Amniotic epithelial cell (primary cell): ENCODE measurements around the gene BAZ2B.

Experiments used
- DNase-seq: peaks from one replicate; pipeline ENCODE4 v3.0.0-alpha.2; 2010; ENCODE audit warnings: low read depth

The BAZ2B gene

DNA sequence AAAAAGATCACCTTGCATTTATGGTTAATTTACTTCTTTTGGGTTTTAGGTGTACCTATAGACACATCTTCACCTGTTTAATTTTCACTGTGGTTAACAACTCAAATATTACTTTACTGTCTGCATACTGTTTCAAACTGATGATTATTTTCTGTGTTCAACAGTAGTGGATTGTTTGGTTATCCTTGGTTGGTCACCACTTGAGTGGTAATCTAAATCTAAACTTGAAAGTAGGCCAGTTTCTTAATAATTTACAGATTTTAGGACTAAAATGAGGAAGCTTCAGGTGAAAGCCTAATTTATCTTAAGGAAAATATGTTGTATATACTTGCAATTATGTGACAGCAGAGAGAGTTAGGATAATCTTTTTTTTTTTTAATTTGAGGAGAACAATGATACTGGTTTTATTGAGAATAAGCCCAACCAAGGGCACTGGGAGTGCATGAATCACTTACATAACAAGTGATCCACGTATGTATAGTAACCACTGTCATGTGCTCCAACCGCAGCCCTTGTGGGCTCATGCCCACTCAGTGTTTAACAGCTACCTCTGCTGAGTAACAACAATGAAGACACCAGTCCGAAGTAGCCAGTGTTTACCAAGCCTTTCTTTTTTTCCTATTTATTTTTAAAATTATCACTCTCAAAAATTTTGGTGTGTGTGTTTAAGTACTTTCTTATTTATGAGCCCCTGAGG lies 298.8 kb downstream of the BAZ2B start:
- no peak for DNase-seq

DNA sequence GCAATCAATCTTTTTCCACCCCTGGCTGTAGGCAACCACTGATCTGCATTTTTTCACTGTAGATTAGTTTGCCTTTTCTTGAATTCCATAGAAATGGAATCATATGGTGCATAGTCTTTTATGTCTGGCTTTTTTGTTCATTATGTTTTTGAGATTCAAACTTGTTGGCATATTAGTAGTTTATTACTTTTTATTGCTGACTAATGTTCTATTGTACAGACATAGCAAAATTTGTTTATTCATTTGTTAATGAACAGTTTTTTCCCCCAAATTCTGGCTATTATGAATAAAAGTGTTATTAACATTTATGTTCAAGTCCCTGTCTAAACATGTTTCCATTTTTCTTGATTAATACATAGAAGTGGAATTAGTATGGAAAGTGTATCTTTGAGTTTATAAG lies 308.4 kb downstream of the BAZ2B start:
- no peak for DNase-seq

DNA sequence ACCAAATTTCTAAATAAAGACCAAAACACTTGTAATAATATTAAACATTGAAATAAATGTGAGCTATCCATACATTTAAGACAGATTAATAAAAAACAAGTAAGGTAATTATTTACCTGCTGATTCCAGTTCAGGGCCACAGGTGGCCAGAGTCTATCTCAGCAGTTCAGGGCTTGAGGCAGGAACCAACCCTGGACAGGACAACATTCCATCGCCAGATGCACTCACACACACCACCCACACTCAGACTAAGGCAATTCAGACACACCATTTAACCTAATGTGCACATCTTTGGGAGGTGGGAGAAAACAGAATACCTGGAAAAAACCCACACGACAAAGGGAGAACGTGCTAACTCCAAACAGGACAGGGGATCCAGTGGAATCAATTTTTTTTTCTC lies 315.8 kb downstream of the BAZ2B start:
- no peak for DNase-seq

DNA sequence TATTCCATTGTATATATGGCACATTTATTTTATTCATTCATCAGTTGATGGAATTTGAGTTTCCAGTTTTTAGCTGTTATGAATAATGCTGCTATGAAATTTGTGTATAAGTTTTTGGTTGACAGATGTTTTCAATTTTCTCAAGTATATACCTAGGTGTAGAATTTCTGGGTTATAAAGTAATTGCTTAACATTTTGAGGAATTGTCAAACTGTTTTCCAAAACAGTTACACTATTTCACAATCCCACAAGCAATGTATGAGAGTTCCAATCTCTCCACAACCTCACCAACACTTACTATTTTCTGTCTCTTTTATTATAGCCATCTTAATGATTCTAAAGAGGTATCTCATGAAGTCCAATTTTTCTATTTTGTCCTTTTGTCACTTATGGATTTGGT lies 317.4 kb downstream of the BAZ2B start:
- no peak for DNase-seq

DNA sequence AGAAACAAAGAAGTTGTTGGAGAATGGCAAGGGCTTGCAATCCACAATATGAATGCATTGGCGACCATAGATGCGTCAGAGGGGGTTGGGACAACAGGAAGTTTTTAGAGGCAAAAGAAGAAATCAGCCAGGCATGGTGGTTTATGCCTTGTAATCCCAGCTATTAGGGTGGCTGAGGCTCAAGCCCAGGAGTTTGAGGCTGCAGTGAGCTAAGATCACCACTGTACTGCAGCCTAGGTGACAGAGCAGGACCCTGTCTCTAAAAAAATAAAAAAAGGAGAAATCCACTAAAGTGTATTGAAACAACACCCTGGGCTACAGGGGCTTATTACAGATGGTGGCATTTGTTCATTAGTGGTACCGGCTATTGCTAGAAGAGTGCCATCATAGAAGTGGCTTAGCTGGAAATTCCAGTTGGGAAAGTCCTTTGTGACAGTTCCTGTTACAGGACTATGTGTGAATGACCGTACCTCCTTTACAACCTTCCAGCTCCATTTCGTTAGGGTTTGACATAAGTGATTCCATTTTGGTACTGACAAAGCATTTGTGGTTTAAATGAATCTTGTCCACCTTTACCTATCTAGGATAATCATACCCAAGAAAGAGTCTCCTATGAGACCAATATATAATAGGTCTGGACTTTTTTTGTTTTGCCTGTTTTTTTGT lies 319.2 kb downstream of the BAZ2B start:
- DNase-seq = no peak

DNA sequence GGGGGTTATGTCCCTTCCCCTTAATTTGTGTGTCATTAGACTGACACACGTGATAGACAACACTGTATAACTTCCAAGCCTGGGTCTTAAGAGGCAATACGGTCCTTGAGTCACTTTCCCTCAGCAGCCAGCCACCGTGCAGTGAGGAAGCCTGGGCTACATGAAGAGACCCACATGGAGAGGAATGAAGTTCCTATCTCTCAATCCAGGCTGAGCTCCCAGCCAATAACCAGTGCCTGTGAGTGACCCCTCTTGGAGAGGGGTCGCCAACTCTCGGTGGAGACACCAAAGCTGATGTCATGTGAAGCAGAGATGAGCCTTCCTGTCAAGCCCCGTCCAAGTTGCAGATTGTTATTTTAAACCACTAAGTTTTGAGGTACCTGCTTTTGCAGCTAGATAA lies 324.2 kb downstream of the BAZ2B start:
- DNase-seq = no peak

DNA sequence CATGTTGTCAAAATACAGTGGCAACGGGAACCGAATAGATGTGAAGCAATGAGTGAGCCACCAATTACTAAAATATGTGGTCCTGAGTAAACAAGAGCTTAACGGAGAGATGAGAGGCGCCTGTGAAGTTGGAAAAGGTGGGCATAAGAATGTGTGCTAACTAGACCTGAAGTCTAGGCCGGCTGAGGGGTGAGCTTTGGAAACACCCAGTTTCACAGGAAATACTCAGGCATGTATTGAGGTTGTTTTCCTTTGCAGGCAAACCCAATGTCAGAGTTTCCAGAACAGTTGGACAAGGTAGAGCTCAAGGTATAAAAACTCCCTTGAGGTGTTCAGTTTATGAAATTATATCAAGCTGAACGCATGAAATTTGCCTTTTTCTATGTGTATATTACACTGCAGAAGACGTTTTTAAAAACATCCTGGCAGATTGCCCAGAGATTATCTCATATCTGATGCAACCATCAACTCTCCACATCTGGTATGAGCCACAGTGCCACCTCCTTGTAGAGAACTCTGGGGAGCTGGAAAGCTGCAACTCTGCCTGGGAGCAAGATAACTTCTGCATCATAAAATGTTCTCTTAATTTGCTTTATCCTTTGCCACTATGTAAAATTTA lies 325.9 kb downstream of the BAZ2B start:
- DNase-seq = peak; percentile 85

DNA sequence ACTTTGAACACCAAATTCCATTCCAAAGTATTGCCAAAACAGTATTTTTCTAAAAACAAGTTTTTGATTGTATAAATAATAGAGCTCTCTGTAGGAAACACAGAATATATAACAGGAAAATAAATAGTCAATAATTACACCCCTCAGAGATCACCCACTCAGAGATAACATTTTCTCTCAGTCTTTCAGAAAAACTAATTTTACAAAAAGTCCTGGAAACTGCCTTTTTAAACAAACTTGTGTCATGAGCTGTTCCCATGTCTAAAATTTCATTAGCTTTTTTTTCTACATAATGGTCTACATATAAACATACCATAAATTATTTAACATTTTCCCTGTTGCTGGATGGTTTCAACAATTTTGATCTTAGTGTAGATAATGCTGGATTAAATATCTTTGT lies 328.6 kb downstream of the BAZ2B start:
- no peak for DNase-seq

DNA sequence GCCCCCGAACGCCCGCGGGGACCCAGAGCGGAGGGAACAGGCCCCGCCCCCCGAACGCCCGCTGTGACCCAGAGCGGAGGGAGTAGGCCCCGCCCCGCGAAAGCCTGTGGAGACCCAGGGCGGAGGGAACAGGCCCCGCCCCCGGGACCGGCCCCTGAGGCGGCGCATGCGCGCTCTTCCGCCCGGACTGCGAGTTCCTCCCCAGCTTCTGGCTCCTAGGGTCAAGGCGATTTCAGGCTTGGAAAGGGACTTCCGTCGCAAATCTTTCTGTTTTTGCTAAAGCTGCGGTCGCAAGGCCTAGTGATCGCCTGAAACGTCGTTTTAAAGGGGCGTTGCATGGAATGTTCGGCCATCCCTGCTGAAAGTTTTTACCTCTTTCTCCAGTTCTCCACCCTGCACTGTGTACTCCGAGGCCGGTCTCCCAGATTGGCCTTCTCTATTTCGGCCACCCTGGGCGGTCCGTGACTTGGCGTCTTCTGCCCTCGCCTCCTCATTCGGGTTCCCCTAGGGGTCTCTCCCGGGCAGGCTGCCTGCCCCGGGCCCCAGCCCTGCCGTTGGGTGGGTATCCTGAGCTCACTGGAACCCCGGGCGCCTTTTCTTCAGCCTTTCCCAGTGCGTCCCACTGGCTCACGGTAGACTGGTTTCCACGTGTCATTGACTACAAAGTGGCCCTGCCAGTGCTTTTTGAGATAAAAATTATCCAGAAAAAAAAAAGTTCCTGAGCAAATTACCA lies 329.5 kb downstream of the BAZ2B start:
- DNase-seq = peak; percentile 83

DNA sequence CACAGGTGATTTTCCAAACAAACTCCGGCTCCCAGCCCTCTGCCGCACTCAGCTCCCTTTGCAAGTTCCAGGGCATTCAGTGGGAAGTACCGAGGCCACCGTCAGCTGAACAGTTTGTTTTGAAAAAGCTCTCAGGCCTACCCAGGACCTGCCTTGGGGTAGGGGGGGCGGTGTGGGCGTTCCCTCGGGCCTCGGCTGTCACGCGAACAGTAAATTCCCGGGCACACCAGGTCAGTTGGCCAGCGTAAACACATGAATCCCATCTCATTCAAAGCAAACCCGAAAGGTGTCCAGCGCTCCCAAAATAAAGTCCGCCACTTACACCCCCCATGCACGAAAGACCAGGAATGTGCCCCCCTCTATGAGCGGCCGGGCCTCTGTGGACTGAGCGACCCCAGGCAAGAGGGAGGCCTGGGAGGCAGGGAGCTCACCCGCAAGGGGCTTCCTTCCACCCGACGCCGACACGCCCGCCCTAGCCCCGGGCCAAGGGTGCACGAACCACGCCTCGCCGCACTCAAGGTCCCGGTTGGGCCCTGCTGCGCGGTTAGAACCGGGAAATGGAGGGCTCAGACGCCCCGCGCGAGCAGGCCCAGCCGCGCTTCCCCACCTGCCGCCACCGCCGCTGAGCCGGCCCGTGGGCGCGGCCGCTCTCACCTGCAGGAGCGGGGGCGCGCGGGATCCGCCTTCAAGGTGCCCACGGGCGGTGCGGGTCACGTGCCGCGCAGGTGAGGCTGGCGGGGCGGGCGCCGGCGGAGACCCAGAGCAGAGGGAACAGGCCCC lies 330.2 kb downstream of the BAZ2B start, which contains the start of gene WDSUB1:
TSS of gene WDSUB1 (minus strand) at position 775 of the 780 bp plus-strand sequence. CDS start 3,634 bp downstream, outside the sequence.
- peak; percentile 44 for DNase-seq

DNA sequence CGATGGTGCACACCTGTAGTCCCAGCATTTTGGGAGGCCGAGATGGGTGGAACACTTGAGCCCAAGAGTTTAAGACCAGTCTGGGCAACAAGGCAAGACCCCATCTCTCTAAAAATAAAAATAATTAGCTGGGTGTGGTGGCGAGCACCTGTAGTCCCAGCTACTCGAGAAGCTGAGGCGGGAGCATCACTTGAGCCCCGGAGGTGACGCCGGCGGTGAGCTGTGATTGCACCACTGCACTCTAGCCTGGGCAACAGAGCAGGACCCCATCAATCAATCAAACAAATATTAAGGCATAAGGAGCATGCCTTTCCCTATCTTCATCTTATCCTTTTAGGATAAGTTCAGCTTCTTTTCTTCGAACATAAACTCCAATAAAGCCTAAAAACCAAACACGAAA lies 330.9 kb downstream of the BAZ2B start:
- DNase-seq = no peak

DNA sequence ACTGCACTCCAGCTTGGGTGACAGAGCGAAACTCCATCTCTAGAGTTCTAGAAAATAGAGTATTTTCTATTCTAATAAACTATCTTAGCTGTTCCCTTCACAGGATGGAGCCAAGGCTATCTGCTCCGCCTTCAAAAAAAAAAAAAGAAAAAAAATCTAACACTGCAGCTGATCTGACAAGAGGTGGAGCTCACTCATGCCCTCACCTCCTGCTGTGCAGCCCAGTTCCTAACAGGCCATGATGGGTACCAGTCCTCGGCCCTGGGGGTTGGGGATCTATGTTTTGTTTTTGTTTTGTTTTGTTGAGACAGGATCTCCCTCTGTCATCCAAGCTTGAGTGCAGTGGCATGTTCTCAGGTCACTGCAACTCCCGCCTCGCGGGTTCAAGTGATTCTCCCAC lies 332.8 kb downstream of the BAZ2B start:
- DNase-seq = no peak

DNA sequence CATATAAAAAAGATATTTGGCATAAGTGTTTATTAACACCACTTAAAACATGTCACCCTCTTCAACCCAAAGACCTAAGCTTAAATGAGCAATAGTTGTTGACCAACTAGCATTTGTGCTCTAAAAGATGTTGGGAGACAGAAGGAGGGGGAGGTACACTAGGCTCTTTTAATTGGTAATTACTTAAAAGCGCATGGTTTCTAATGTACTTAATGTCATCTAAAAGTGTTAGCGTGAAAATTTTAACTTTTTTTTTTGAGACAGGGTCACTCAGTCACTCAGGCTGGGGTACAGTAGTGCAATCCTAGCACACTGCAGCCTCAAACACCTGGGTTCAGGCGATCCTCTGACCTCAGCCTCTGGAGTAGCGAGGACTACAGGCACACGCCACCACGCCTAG lies 335.3 kb downstream of the BAZ2B start:
- DNase-seq = no peak

DNA sequence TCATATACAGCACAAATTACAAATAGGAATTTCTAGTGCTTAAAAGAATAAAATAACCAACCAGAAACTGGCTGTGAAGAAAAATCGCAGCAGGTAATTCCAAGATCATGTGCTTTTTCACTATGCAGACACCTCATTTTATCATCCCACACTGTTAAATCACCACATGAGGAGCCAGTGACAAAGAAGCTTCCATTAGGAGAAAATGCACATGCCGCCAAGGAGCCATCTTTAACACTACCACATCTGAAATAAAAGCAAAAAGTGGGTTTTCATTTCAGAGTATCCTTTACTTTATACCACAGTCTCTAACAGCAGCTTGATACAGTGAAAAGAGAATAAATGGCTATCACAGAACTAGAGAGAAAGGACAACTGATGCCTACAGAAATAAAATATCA lies 336.6 kb downstream of the BAZ2B start:
- DNase-seq = no peak

DNA sequence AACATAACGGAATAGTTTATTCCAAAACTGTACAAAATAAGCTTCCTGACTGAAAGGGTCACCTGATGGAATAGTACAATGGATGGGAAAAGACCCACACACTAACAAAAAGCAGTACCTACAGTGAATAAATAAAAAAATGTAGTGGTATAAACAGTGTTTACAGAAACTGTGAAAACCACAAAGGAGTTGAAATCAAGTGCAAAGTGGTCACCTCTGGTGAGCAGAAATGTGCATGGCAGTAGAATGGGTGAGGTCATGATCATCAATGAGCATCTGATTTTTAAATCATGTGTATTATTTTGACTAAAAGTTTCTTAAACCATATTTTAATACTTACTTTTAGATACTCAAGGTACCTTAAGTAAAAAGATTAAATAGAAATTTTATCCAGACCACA lies 341.2 kb downstream of the BAZ2B start:
- no peak for DNase-seq

DNA sequence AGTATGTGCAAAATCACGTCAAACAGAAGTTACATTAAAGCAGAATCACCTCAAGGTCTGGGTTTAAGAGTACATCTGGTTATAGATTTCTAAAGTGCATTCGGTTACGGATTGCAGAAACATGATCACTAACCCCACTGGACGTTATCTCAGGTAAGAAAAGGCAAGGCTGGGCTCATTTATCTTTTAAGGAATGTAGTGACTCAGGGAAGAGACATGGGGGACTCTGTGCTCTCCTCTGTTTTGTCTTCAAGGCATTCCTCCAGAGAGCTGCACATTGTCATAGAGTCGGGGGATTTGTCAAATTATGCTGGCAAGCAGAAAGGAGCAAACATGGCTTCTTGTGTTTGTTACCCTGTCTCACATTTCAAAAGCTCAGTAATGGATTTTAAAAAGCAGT lies 344.2 kb downstream of the BAZ2B start:
- DNase-seq = peak; percentile 10

DNA sequence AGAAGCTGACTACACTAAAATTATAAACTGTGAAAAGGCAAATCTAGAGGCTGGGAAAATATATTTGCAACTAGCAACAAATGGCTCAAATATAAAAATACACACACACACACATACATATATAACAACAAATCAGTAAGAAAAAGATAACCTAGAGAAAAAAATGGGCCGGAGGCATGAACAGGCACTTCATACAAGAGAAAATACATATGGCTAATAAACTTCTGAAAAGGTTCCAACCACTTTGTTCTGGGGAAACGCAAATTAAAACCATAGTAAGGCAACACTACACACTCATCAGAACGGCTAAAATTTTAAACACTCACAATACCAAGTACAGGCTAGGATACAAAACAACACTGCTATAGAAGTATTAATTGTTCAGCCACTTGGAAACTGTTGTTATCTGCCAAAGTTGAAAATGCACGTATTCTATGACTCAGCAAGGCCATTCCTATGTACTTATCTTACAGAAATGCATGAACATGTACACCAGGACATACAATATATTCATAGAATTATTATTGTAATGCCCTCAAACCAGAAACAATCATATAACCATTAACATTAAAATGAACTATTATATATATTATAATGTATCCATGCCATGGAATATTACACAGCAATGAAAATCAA lies 345.5 kb downstream of the BAZ2B start:
- no peak for DNase-seq
